ENCODE measurements around the gene CRTAP. TPM values are rescaled to one million over a fixed set of nuclear protein-coding genes. Genes with fewer than 3 reads are reported as not detected.

Gene CRTAP
- total and polyA plus RNA-seq, 2 of the 13 experiments (the other 11 are each of a cell fraction or from before 2014, with no cell fraction given), result 54.2 to 119 TPM

GRCh38 chr3:33122991-33123390 lies 9.2 kb downstream of the CRTAP start:
- Histone ChIP-seq H3K4me2 (ENCODE audit: low read depth, low read length) (no peak overlapping the region), H3K36me3 (replicated peaks in 1 of 2; ENCODE audit: control insufficient read depth in 1 of 2, insufficient read depth in 2 of 2, low read length in 2 of 2) (peaks cover 7 to 33% of the 10 kb centered on the region in 2 experiments), H3K9ac (ENCODE audit: insufficient read depth, low read depth, low read length) (no peak overlapping the region), H3K27ac (ENCODE audit: extremely low read length, insufficient read depth, low read length) (no peak overlapping the region), H3K4me3 (replicated peaks in 1 of 3; ENCODE audit: insufficient read depth in 1 of 3, low read depth in 2 of 3, low read length in 3 of 3) (no peak overlapping the region), H3K27me3 (ENCODE audit: control insufficient read depth in 1 of 2, insufficient read depth in 2 of 2, low read length in 2 of 2) (no peaks in the 10 kb centered on the region), H4K20me1 (ENCODE audit: insufficient read depth, low read length) (no peaks in the 10 kb centered on the region), H3K9me3 (ENCODE audit: low read length) (no peaks in the 10 kb centered on the region), H3K79me2 (ENCODE audit: insufficient read depth, low read length) (no peaks in the 10 kb centered on the region), H3K4me1 (ENCODE audit: insufficient read depth, low read length) (peaks cover 3% of the 10 kb centered on the region), H2AFZ (ENCODE audit: low read length) (no peak overlapping the region)
- CTCF ChIA-PET (ENCODE audit: low intra/inter-chr PET ratio, low total read pairs), result no interaction called here
- no TSS peak for BruUV-seq (replicated peaks)
- intact Hi-C loops (cut with micrococcal nuclease; ENCODE audit: unreplicated experiment), result no loop called here
- POLR2A ChIA-PET, result no interaction called here
- FAIRE-seq (no peak), DNase-seq (ENCODE audit: low spot score) (no peak), ATAC-seq (no peak)
- TF ChIP-seq CHD4 (IDR thresholded peaks at IDR 0.05; ENCODE audit: borderline replicate concordance, low read length), result no peak
- no peak for TF ChIP-seq SALL2 (CRISPR knock-in tag; IDR thresholded peaks at IDR 0.05)
- WGBS (ENCODE audit: low lambda C conversion rate), result 91% methylated on average over 5 of the region's 5 CpGs
- in situ Hi-C loops (cut with HindIII; ENCODE audit: extremely low pct_ligation_motif_present, low pct_unique_long_range_greater_than_20kb), result no loop called here

- no peaks in the 10 kb centered on the region for H3K27me3 ChIP-seq (ENCODE audit: control insufficient read depth in 1 of 2, insufficient read depth in 2 of 2, low read length in 2 of 2)
- no peaks in the 10 kb centered on the region for H3K9me3 ChIP-seq (ENCODE audit: low read length)
- peaks cover 7 to 36% of the 10 kb centered on the region in 2 experiments for H3K36me3 ChIP-seq (replicated peaks in 1 of 2; ENCODE audit: control insufficient read depth in 1 of 2, insufficient read depth in 2 of 2, low read length in 2 of 2)
- H3K79me2 ChIP-seq (ENCODE audit: insufficient read depth, low read length), result no peaks in the 10 kb centered on the region
- no peak overlapping the region for H3K27ac ChIP-seq (ENCODE audit: extremely low read length, insufficient read depth, low read length)
- H3K4me2 ChIP-seq (ENCODE audit: low read depth, low read length), result no peak overlapping the region
- no peak for FAIRE-seq
- in situ Hi-C loops (cut with HindIII; ENCODE audit: extremely low pct_ligation_motif_present, low pct_unique_long_range_greater_than_20kb) (no loop called here), intact Hi-C loops (cut with micrococcal nuclease; ENCODE audit: unreplicated experiment) (no loop called here)
- TF ChIP-seq ZNF644 (CRISPR knock-in tag; IDR thresholded peaks at IDR 0.05; ENCODE audit: low read depth), result no peak
- no peak for TF ChIP-seq HNRNPL (IDR thresholded peaks at IDR 0.05; ENCODE audit: low read depth, low read length)
- no peak for TF ChIP-seq FOXP1 (IDR thresholded peaks at IDR 0.05)
- no peak for TF ChIP-seq FOXP1 (CRISPR knock-in tag; IDR thresholded peaks at IDR 0.05)
- no peak for TF ChIP-seq GFI1 (CRISPR knock-in tag; IDR thresholded peaks at IDR 0.05; ENCODE audit: borderline replicate concordance)
- no peak for TF ChIP-seq ZGPAT (CRISPR knock-in tag; IDR thresholded peaks at IDR 0.05)
- no peak for TF ChIP-seq ZSCAN9 (CRISPR knock-in tag; IDR thresholded peaks at IDR 0.05; ENCODE audit: borderline replicate concordance)
- TF ChIP-seq ZNF512B (CRISPR knock-in tag; IDR thresholded peaks at IDR 0.05; ENCODE audit: borderline replicate concordance), result no peak
- no peak for TF ChIP-seq SALL1 (CRISPR knock-in tag; IDR thresholded peaks at IDR 0.05)
- no peak for TF ChIP-seq ZNF576 (CRISPR knock-in tag; IDR thresholded peaks at IDR 0.05)
- TF ChIP-seq ZNF770 (CRISPR knock-in tag; IDR thresholded peaks at IDR 0.05), result no peak
- no peak for TF ChIP-seq MIXL1 (CRISPR knock-in tag; IDR thresholded peaks at IDR 0.05)
- ATAC-seq, result no peak
- CTCF ChIA-PET (ENCODE audit: low intra/inter-chr PET ratio, low total read pairs), result no interaction called here
- POLR2A ChIA-PET, result no interaction called here
- H2AFZ ChIP-seq (ENCODE audit: low read length), result no peak overlapping the region
- no peak for DNase-seq (ENCODE audit: low spot score)
- WGBS (ENCODE audit: low lambda C conversion rate), result no CpG with 5 or more reads among the region's 1 CpG
- no peaks in the 10 kb centered on the region for H4K20me1 ChIP-seq (ENCODE audit: insufficient read depth, low read length)
- no peaks in the 10 kb centered on the region for H3K4me1 ChIP-seq (ENCODE audit: insufficient read depth, low read length)
- H3K4me3 ChIP-seq (replicated peaks in 1 of 3; ENCODE audit: insufficient read depth in 1 of 3, low read depth in 2 of 3, low read length in 3 of 3), result no peak overlapping the region
- no peak overlapping the region for H3K9ac ChIP-seq (ENCODE audit: insufficient read depth, low read depth, low read length)
- BruUV-seq (replicated peaks), result no TSS peak
Observed at GRCh38 chr3:33124638-33125037, 10.8 kb downstream of the CRTAP start.

Measured in HepG2 (cell line).